Adrenal gland (tissue), 5 donors: ENCODE data around the gene INPP5A.

Experiments used
- CTCF ChIP-seq, 6 experiments: fragments of 450-650 bp in 4 of 6; fragments of 200-600 bp in 2 of 6; sonication (generic) in 1 of 6; IDR thresholded peaks; 1 replicate in 5 of 6; 2 replicates in 1 of 6; pipeline versions ENCODE4 v1.5.1 to v1.8.0; 2016 to 2021; ENCODE audit warnings: antibody characterized with exemption in 6 of 6, mild to moderate bottlenecking in 2 of 6, moderate library complexity in 1 of 6
- POLR2A ChIP-seq, 2 donors: fragments of 450-650 bp; IDR thresholded peaks; one replicate each; pipeline ENCODE4 v1.6.1; 2017; ENCODE audit warnings: antibody characterized with exemption in 2 of 2, mild to moderate bottlenecking in 2 of 2, moderate library complexity in 1 of 2
- donor health status: DM: no; HTN: no; CAD: no.

GRCh38 chr10:132497063-132497680, 40.4 kb upstream of the INPP5A start:
- TF ChIP-seq CTCF (IDR thresholded peaks at IDR 0.05) (no peak), POLR2A (IDR thresholded peaks at IDR 0.05) (no peak)
